GM18505 (cell line): ENCODE data around the gene MIS18A.

Source experiments
- ATAC-seq: cut with Tn5 transposase; IDR thresholded peaks from one replicate; pipeline ENCODE4 v1.9.1; 2021; ENCODE audit not compliant: unreplicated experiment
- POLR2A ChIP-seq: IDR thresholded peaks from 4 replicates; pipeline ENCODE4 v1.6.1; 2011; ENCODE audit warnings: borderline replicate concordance; ENCODE audit not compliant: insufficient read depth, insufficient read length; ENCODE audit errors: extremely low read depth

Gene MIS18A

DNA sequence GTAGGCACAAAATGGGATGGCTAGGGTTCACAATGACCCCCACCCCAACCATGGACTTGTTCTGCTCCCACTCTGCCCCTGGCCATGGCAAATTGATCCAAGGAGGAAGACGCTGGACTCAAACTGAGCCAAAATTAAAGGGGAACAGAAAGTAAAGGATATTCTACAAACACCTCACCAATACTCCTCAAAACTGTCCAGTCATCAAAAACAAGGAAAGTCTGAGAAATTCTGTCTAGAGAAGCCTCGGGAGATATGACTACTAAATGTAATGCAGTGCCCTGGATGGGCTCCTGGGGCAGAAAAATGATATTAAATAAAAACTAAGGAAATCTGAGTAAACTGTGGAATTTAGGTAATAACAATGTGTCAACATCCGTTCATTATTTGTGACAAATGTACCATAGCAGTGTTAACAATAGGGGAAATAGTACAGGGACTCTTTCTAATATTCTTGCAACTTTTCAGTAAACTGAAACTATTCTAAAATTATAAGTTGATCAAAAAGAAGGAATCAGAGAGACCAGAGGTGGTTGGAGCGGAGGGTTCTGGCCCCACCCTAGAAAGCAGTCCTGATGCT is 45.0 kb downstream of the MIS18A start:
- no peak for TF ChIP-seq POLR2A
- ATAC-seq: no peak

DNA sequence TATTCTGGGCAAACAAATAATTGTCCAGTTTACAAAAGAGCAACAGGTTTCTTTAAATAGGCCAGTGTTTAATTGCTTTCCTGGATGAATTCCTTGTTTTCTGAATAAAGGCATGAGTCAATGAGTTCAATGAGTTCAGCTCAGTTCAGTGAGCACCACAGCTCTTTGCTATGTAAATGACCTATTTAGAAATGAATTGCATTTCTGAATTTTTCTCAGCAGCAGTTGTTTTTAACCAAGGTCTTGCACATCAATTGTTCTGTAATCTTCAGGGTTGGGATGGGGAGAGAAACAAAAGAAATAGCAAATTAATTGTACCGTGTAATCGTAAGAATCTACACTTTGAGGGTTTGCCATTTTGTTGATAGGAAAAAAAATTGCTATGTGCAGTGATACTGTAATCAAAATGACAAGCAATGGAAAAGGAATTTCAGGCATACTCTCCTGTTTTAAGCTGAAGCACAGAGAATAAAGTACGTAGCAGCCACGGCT is 45.7 kb downstream of the MIS18A start:
- TF ChIP-seq POLR2A: no peak
- ATAC-seq: no peak

DNA sequence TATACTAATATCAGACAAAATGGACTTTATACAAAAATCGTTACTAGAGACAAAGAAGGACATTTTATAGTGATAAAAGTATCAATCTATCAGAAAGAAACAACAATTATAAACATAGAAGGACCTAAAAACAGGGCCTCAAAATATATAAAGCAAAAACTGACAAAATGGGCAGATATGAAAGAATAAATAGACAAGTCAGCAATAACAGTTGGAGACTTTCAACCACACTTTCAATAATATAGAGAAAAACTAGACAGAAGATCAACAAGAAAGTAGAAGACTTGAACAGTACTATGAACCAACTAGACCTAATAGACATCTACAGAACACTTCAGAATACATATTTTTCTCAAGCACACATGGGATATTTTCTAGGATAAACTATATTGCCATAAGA is 52.4 kb downstream of the MIS18A start:
- no peak for ATAC-seq
- no peak for TF ChIP-seq POLR2A
